Muscle layer of duodenum (tissue), 2 donors: ENCODE measurements around the gene MYLK4.
A peak's percentile ranks its signal among the peaks of the same experiment; 100 is the strongest.
"Not testable (repeated sequence)": the region's sequence is repeated elsewhere in the genome, so short reads cannot be mapped to it uniquely, and the experiment has no call there.

Experiments used
- H3K27ac ChIP-seq: one replicate; pipeline ENCODE4 v1.7.0; 2013; ENCODE audit warnings: mild to moderate bottlenecking, low read length
- H3K27me3 ChIP-seq: one replicate; pipeline ENCODE4 v1.7.0; 2013; ENCODE audit warnings: low read depth, mild to moderate bottlenecking, control low read depth, low read length
- H3K36me3 ChIP-seq, 2 donors: one replicate each; pipeline ENCODE4 v1.7.0; 2013; ENCODE audit warnings: low read length in 2 of 2, control low read depth in 1 of 2, mild to moderate bottlenecking in 1 of 2; ENCODE audit not compliant: insufficient read depth in 2 of 2, control insufficient read depth in 1 of 2
- H3K4me1 ChIP-seq, 2 donors: one replicate each; pipeline ENCODE4 v1.7.0; 2013; ENCODE audit warnings: low read length in 2 of 2, mild to moderate bottlenecking in 2 of 2, control low read depth in 1 of 2, moderate library complexity in 1 of 2; ENCODE audit not compliant: insufficient read depth in 2 of 2, control insufficient read depth in 1 of 2
- H3K4me3 ChIP-seq, 2 donors: one replicate each; pipeline ENCODE4 v1.7.0; 2013; ENCODE audit warnings: low read length in 2 of 2, low read depth in 1 of 2, mild to moderate bottlenecking in 1 of 2
- H3K9me3 ChIP-seq, 2 donors: one replicate each; pipeline ENCODE4 v1.7.0; 2013; ENCODE audit warnings: low read length in 2 of 2, control low read depth in 1 of 2, mild to moderate bottlenecking in 1 of 2; ENCODE audit not compliant: control insufficient read depth in 1 of 2
- donor health status: healthy.

The MYLK4 gene

GRCh38 chr6:2764610-2765165 lies 14.0 kb upstream of the MYLK4 start:
- H3K9me3 ChIP-seq: no peaks in the 10 kb centered on the region

GRCh38 chr6:2763876-2764540 lies 13.3 kb upstream of the MYLK4 start:
- Histone ChIP-seq H3K4me1 (peaks cover 16 to 23% of the 10 kb centered on the region in 2 donors), H3K9me3 (no peaks in the 10 kb centered on the region), H3K27me3 (no peaks in the 10 kb centered on the region), H3K27ac (peak overlapping the region; percentile 96), H3K4me3 (peak overlapping the region; percentile 61 to 75), H3K36me3 (no peaks in the 10 kb centered on the region)

More at GRCh38 chr6:2764610-2765165, 14.0 kb upstream of the MYLK4 start:
- no peaks in the 10 kb centered on the region for H3K27me3 ChIP-seq
- no peaks in the 10 kb centered on the region for H3K36me3 ChIP-seq
- peaks cover 16 to 23% of the 10 kb centered on the region in 2 donors for H3K4me1 ChIP-seq
- H3K4me3 ChIP-seq: peak overlapping the region; percentile 61 to 75
- peak overlapping the region; percentile 96 for H3K27ac ChIP-seq

GRCh38 chr6:2763345-2763841 lies 12.7 kb upstream of the MYLK4 start:
- Histone ChIP-seq H3K36me3 (no peaks in the 10 kb centered on the region), H3K4me3 (no peak overlapping the region), H3K4me1 (peaks cover 12 to 17% of the 10 kb centered on the region in 2 donors), H3K9me3 (no peaks in the 10 kb centered on the region), H3K27ac (no peak overlapping the region), H3K27me3 (no peaks in the 10 kb centered on the region)

- H3K27ac ChIP-seq, H3K9me3 ChIP-seq, H3K27me3 ChIP-seq, H3K36me3 ChIP-seq, H3K4me3 ChIP-seq: not testable (repeated sequence)
- peaks cover 7 to 11% of the 10 kb centered on the region in 2 donors for H3K4me1 ChIP-seq
Measured at GRCh38 chr6:2762868-2763267, 12.1 kb upstream of the MYLK4 start.

GRCh38 chr6:2760882-2761842 lies 10.4 kb upstream of the MYLK4 start:
- Histone ChIP-seq H3K4me1 (peaks cover 0 to 5% of the 10 kb centered on the region in 2 donors), H3K36me3 (no peaks in the 10 kb centered on the region), H3K4me3 (no peak overlapping the region), H3K27me3 (no peaks in the 10 kb centered on the region), H3K9me3 (no peaks in the 10 kb centered on the region), H3K27ac (no peak overlapping the region)

GRCh38 chr6:2758980-2759379 lies 8.3 kb upstream of the MYLK4 start:
- H3K27me3 ChIP-seq: no peaks in the 10 kb centered on the region
- no peaks in the 10 kb centered on the region for H3K36me3 ChIP-seq
- no peak overlapping the region for H3K4me3 ChIP-seq
- no peaks in the 10 kb centered on the region for H3K9me3 ChIP-seq
- H3K4me1 ChIP-seq: peaks cover 0 to under 1% of the 10 kb centered on the region in 2 donors
- H3K27ac ChIP-seq: no peak overlapping the region

- Histone ChIP-seq H3K27me3 (no peaks in the 10 kb centered on the region), H3K9me3 (no peaks in the 10 kb centered on the region), H3K4me3 (no peak overlapping the region), H3K27ac (no peak overlapping the region), H3K4me1 (no peaks in the 10 kb centered on the region), H3K36me3 (no peaks in the 10 kb centered on the region)
Measured at GRCh38 chr6:2756687-2757224, 6.0 kb upstream of the MYLK4 start.

- no peaks in the 10 kb centered on the region for H3K27me3 ChIP-seq
- H3K36me3 ChIP-seq: no peaks in the 10 kb centered on the region
- H3K4me3 ChIP-seq: no peak overlapping the region
- no peak overlapping the region for H3K27ac ChIP-seq
- no peaks in the 10 kb centered on the region for H3K9me3 ChIP-seq
- H3K4me1 ChIP-seq: no peaks in the 10 kb centered on the region
Measured at GRCh38 chr6:2756241-2756640, 5.5 kb upstream of the MYLK4 start.

GRCh38 chr6:2755456-2755855 lies 4.7 kb upstream of the MYLK4 start:
- Histone ChIP-seq H3K4me1 (no peaks in the 10 kb centered on the region), H3K9me3 (no peaks in the 10 kb centered on the region), H3K36me3 (no peaks in the 10 kb centered on the region), H3K27ac (no peak overlapping the region), H3K4me3 (no peak overlapping the region), H3K27me3 (no peaks in the 10 kb centered on the region)

GRCh38 chr6:2754911-2755310 lies 4.2 kb upstream of the MYLK4 start:
- Histone ChIP-seq H3K4me3 (no peak overlapping the region), H3K27ac (no peak overlapping the region), H3K36me3 (no peaks in the 10 kb centered on the region), H3K4me1 (peaks cover 0 to 5% of the 10 kb centered on the region in 2 donors), H3K27me3 (no peaks in the 10 kb centered on the region), H3K9me3 (no peaks in the 10 kb centered on the region)

- Histone ChIP-seq H3K4me1 (peaks cover 0 to 8% of the 10 kb centered on the region in 2 donors), H3K27ac (no peak overlapping the region), H3K9me3 (no peaks in the 10 kb centered on the region), H3K36me3 (no peaks in the 10 kb centered on the region), H3K27me3 (no peaks in the 10 kb centered on the region), H3K4me3 (no peak overlapping the region)
Measured at GRCh38 chr6:2754393-2754792, 3.7 kb upstream of the MYLK4 start.
